Right lobe of liver (tissue), 4 donors: ENCODE measurements around the gene SH2D1B.

Experiments
- CTCF ChIP-seq, 4 donors: fragments of 200-600 bp in 3 of 4; fragments of 450-650 bp in 1 of 4; IDR thresholded peaks; one replicate each; pipeline versions ENCODE4 v1.5.1 to v1.8.0; 2016 to 2022; ENCODE audit warnings: antibody characterized with exemption in 4 of 4, mild to moderate bottlenecking in 2 of 4
- POLR2A ChIP-seq: fragments of 450-650 bp; IDR thresholded peaks from one replicate; pipeline ENCODE4 v1.6.1; 2017; ENCODE audit warnings: antibody characterized with exemption, mild to moderate bottlenecking
- donor health status: DM: no; HTN: no; CAD: no.
- donor health status: DM: no; HTN: no; CAD: no.
- donor health status: DM: no; HTN: yes; CAD: no.

GRCh38 chr1:162347281-162347680 lies 64.7 kb downstream of the SH2D1B start:
- no peak for TF ChIP-seq CTCF (IDR thresholded peaks at IDR 0.05)
- no peak for TF ChIP-seq POLR2A
